Activated CD8-positive, alpha-beta memory T cell treated with anti-CD3 and anti-CD28 coated beads, Interleukin-2, amount 10 ng/mL, durations not matched to agents 7 days and 5 days (primary cell): ENCODE data around the gene CMC1. TPM values are rescaled to one million over a fixed set of nuclear protein-coding genes. Genes with fewer than 3 reads are reported as not detected.

Experiments used
- ATAC-seq: fragments of 150-1000 bp; cut with Tn5 transposase; one replicate; pipeline ENCODE4 v1.10.0; 2021; ENCODE audit warnings: moderate library complexity
- CTCF ChIA-PET: fragments of 350-600 bp; sonication (Branson Sonifier 250); formaldehyde crosslinking; loops from one replicate; lab custom pipeline; 2021; ENCODE audit warnings: antibody characterized with exemption; lab: Charles Lee
- DNase-seq: peaks from one replicate; pipeline ENCODE4 v3.0.0-alpha.2; 2020
- H3K27ac Mint-ChIP-seq: one replicate; pipeline ENCODE4 v1.8.0; 2021; ENCODE audit warnings: mild to moderate bottlenecking, mixed read lengths
- H3K27me3 Mint-ChIP-seq: one replicate; pipeline ENCODE4 v1.8.0; 2021; ENCODE audit warnings: mixed read lengths
- H3K36me3 Mint-ChIP-seq: one replicate; pipeline ENCODE4 v1.8.0; 2021; ENCODE audit warnings: mild to moderate bottlenecking, mixed read lengths
- H3K4me1 Mint-ChIP-seq: one replicate; pipeline ENCODE4 v1.8.0; 2021; ENCODE audit warnings: mixed read lengths
- H3K4me3 Mint-ChIP-seq: one replicate; pipeline ENCODE4 v1.8.0; 2021; ENCODE audit warnings: mild to moderate bottlenecking, moderate library complexity, mixed read lengths
- H3K9me3 Mint-ChIP-seq: one replicate; pipeline ENCODE4 v1.8.0; 2022; ENCODE audit warnings: low read depth, mixed read lengths
- total RNA-seq, 2 experiments: library from RNA; stranded (reverse); gene quantifications; one replicate each; pipeline ENCODE4 v1.2.3, GENCODE V29; 2021

The CMC1 gene
- total RNA-seq, 2 experiments from 2014 or later = 22.5 to 23.7 TPM

- Mint-ChIP-seq H3K27me3 (no peaks in the 10 kb centered on the region), H3K4me3 (no peak overlapping the region), H3K9me3 (peaks cover 14% of the 10 kb centered on the region), H3K4me1 (no peaks in the 10 kb centered on the region), H3K36me3 (peaks cover 6% of the 10 kb centered on the region), H3K27ac (no peak overlapping the region)
- ATAC-seq = no peak
- CTCF ChIA-PET = no interaction called here
- no peak for DNase-seq
These were observed 17.0 kb upstream of the CMC1 start for GRCh38 chr3:28224430-28224829.

- Mint-ChIP-seq H3K27ac (no peak overlapping the region), H3K27me3 (no peaks in the 10 kb centered on the region), H3K4me3 (no peak overlapping the region), H3K4me1 (no peaks in the 10 kb centered on the region), H3K9me3 (peaks cover 6% of the 10 kb centered on the region), H3K36me3 (no peaks in the 10 kb centered on the region)
- no peak for ATAC-seq
- CTCF ChIA-PET = interaction anchor here (1.0 kb wide), 1 partner anchor 13 kb away, joined by 3 read pairs; no protein-coding TSS in a partner anchor
- no peak for DNase-seq
These were observed 15.4 kb upstream of the CMC1 start for GRCh38 chr3:28226020-28226419.

GRCh38 chr3:28228623-28229022, 12.8 kb upstream of the CMC1 start:
- Mint-ChIP-seq H3K27me3 (no peaks in the 10 kb centered on the region), H3K27ac (no peak overlapping the region), H3K36me3 (no peaks in the 10 kb centered on the region), H3K9me3 (peaks cover 6% of the 10 kb centered on the region), H3K4me3 (no peak overlapping the region), H3K4me1 (no peaks in the 10 kb centered on the region)
- CTCF ChIA-PET = no interaction called here
- DNase-seq = no peak
- ATAC-seq = no peak

GRCh38 chr3:28232659-28233058, 8.8 kb upstream of the CMC1 start:
- Mint-ChIP-seq H3K4me3 (no peak overlapping the region), H3K4me1 (peaks cover 8% of the 10 kb centered on the region), H3K9me3 (no peaks in the 10 kb centered on the region), H3K36me3 (no peaks in the 10 kb centered on the region), H3K27me3 (no peaks in the 10 kb centered on the region), H3K27ac (no peak overlapping the region)
- CTCF ChIA-PET = no interaction called here
- ATAC-seq (no peak), DNase-seq (no peak)

- no peaks in the 10 kb centered on the region for H3K9me3 Mint-ChIP-seq
- H3K27ac Mint-ChIP-seq = no peak overlapping the region
- CTCF ChIA-PET = no interaction called here
- no peaks in the 10 kb centered on the region for H3K36me3 Mint-ChIP-seq
- DNase-seq = no peak
- no peak for ATAC-seq
- no peaks in the 10 kb centered on the region for H3K27me3 Mint-ChIP-seq
- no peak overlapping the region for H3K4me3 Mint-ChIP-seq
- H3K4me1 Mint-ChIP-seq = peaks cover 20% of the 10 kb centered on the region
These were observed 7.0 kb upstream of the CMC1 start for GRCh38 chr3:28234454-28234853.

- no peak for DNase-seq
- H3K9me3 Mint-ChIP-seq = no peaks in the 10 kb centered on the region
- no peaks in the 10 kb centered on the region for H3K27me3 Mint-ChIP-seq
- H3K27ac Mint-ChIP-seq = no peak overlapping the region
- CTCF ChIA-PET = interaction anchor here (0.8 to 1.6 kb wide), 5 partner anchors 9 to 527 kb away, joined by 3 to 6 read pairs (median 3); no protein-coding TSS in a partner anchor
- ATAC-seq = no peak
- peaks cover 47% of the 10 kb centered on the region for H3K4me1 Mint-ChIP-seq
- peaks cover 14% of the 10 kb centered on the region for H3K36me3 Mint-ChIP-seq
- no peak overlapping the region for H3K4me3 Mint-ChIP-seq
These were observed 2.3 kb upstream of the CMC1 start for GRCh38 chr3:28239108-28239507.

GRCh38 chr3:28240441-28240840, 978 bp upstream of the CMC1 start:
- Mint-ChIP-seq H3K4me3 (peak overlapping the region; percentile 92), H3K27me3 (no peaks in the 10 kb centered on the region), H3K27ac (no peak overlapping the region), H3K36me3 (peaks cover 18% of the 10 kb centered on the region), H3K9me3 (no peaks in the 10 kb centered on the region), H3K4me1 (peaks cover 48% of the 10 kb centered on the region)
- CTCF ChIA-PET = interaction anchor here (1.6 kb wide), 1 partner anchor 79 kb away, joined by 4 read pairs; no protein-coding TSS in a partner anchor
- DNase-seq (no peak), ATAC-seq (no peak)

GRCh38 chr3:28242519-28242918, 1.1 kb downstream of the CMC1 start:
- CTCF ChIA-PET = interaction anchor here (1.1 to 2.3 kb wide), 3 partner anchors 11 to 521 kb away, joined by 3 to 8 read pairs (median 3); partner anchors contain the start of gene EOMES
- Mint-ChIP-seq H3K4me1 (peaks cover 63% of the 10 kb centered on the region), H3K27me3 (no peaks in the 10 kb centered on the region), H3K36me3 (peaks cover 23% of the 10 kb centered on the region), H3K4me3 (peak overlapping the region; percentile 92), H3K27ac (peak overlapping the region; percentile 91), H3K9me3 (no peaks in the 10 kb centered on the region)
- DNase-seq = no peak
- ATAC-seq = no peak

GRCh38 chr3:28243424-28244106, 2.1 kb downstream of the CMC1 start:
- CTCF ChIA-PET = interaction anchor here (0.9 to 2.3 kb wide), 6 partner anchors 9 to 522 kb away, joined by 3 to 8 read pairs (median 3); partner anchors contain the start of gene EOMES
- Mint-ChIP-seq H3K9me3 (no peaks in the 10 kb centered on the region), H3K36me3 (peaks cover 24% of the 10 kb centered on the region), H3K4me3 (peak overlapping the region; percentile 32), H3K27ac (peak overlapping the region; percentile 52), H3K27me3 (no peaks in the 10 kb centered on the region), H3K4me1 (peaks cover 64% of the 10 kb centered on the region)
- peak; percentile 7 for ATAC-seq
- no peak for DNase-seq

GRCh38 chr3:28244491-28244890, 3.1 kb downstream of the CMC1 start:
- no peaks in the 10 kb centered on the region for H3K9me3 Mint-ChIP-seq
- peaks cover 27% of the 10 kb centered on the region for H3K36me3 Mint-ChIP-seq
- CTCF ChIA-PET = interaction anchor here (0.9 to 2.3 kb wide), 3 partner anchors 8 to 523 kb away, joined by 3 to 8 read pairs (median 4); partner anchors contain the start of gene EOMES
- H3K27ac Mint-ChIP-seq = no peak overlapping the region
- ATAC-seq = no peak
- peaks cover 64% of the 10 kb centered on the region for H3K4me1 Mint-ChIP-seq
- no peaks in the 10 kb centered on the region for H3K27me3 Mint-ChIP-seq
- no peak for DNase-seq
- H3K4me3 Mint-ChIP-seq = peak overlapping the region; percentile 32

- H3K27me3 Mint-ChIP-seq = no peaks in the 10 kb centered on the region
- H3K4me3 Mint-ChIP-seq = no peak overlapping the region
- peaks cover 36% of the 10 kb centered on the region for H3K36me3 Mint-ChIP-seq
- no peaks in the 10 kb centered on the region for H3K9me3 Mint-ChIP-seq
- ATAC-seq (no peak), DNase-seq (no peak)
- CTCF ChIA-PET = no interaction called here
- H3K4me1 Mint-ChIP-seq = peaks cover 76% of the 10 kb centered on the region
- H3K27ac Mint-ChIP-seq = peak overlapping the region; percentile 20
These were observed 5.9 kb downstream of the CMC1 start for GRCh38 chr3:28247286-28247685.

GRCh38 chr3:28250999-28251398, 9.6 kb downstream of the CMC1 start:
- H3K27me3 Mint-ChIP-seq = no peaks in the 10 kb centered on the region
- DNase-seq (no peak), ATAC-seq (no peak)
- H3K4me1 Mint-ChIP-seq = peaks cover 61% of the 10 kb centered on the region
- no peak overlapping the region for H3K4me3 Mint-ChIP-seq
- H3K36me3 Mint-ChIP-seq = peaks cover 34% of the 10 kb centered on the region
- peak overlapping the region; percentile 56 for H3K27ac Mint-ChIP-seq
- H3K9me3 Mint-ChIP-seq = no peaks in the 10 kb centered on the region
- CTCF ChIA-PET = interaction anchor here (0.6 to 1.2 kb wide), 3 partner anchors 9 to 572 kb away, joined by 3 to 6 read pairs (median 3); no protein-coding TSS in a partner anchor

GRCh38 chr3:28252001-28252431, 10.6 kb downstream of the CMC1 start:
- ATAC-seq = peak; percentile 71
- CTCF ChIA-PET = interaction anchor here (0.7 to 1.2 kb wide), 3 partner anchors 8 to 540 kb away, joined by 3 to 6 read pairs (median 4); no protein-coding TSS in a partner anchor
- Mint-ChIP-seq H3K27ac (peak overlapping the region; percentile 81), H3K4me3 (no peak overlapping the region), H3K27me3 (no peaks in the 10 kb centered on the region), H3K36me3 (peaks cover 32% of the 10 kb centered on the region), H3K4me1 (peaks cover 51% of the 10 kb centered on the region), H3K9me3 (no peaks in the 10 kb centered on the region)
- DNase-seq = no peak
